GM23338 (cell line): ENCODE data around the gene TRHDE. TPM values are rescaled to one million over a fixed set of nuclear protein-coding genes. Genes with fewer than 3 reads are reported as not detected.
A peak's percentile ranks its signal among the peaks of the same experiment; 100 is the strongest.

Experiments used
- ATAC-seq: fragments of 200-7000 bp; cut with Tn5 transposase; 3 replicates; pipeline ENCODE4 v1.9.1; 2020
- DNase-seq: peaks from one replicate; pipeline ENCODE4 v3.0.0-alpha.2; 2015; ENCODE audit warnings: low spot score
- H2AFZ ChIP-seq: fragments of 200-600 bp; sonication (generic); 2 replicates; pipeline ENCODE4 v1.8.0; 2016; ENCODE audit warnings: antibody characterized with exemption, mild to moderate bottlenecking, moderate library complexity
- H3F3A ChIP-seq: fragments of 200-600 bp; sonication (generic); replicated peaks from 2 replicates; pipeline ENCODE4 v1.8.0; 2017; ENCODE audit warnings: antibody characterized with exemption, mixed run types, low read depth
- H3K27ac ChIP-seq: fragments of 200-600 bp; sonication (generic); 2 replicates; pipeline ENCODE4 v1.6.1; 2016; ENCODE audit warnings: low read depth
- H3K27me3 ChIP-seq: fragments of 200-600 bp; sonication (generic); 2 replicates; pipeline ENCODE4 v1.8.0; 2016; ENCODE audit warnings: mild to moderate bottlenecking, mixed run types, moderate library complexity; ENCODE audit not compliant: insufficient read depth
- H3K36me3 ChIP-seq: fragments of 200-600 bp; sonication (generic); 2 replicates; pipeline ENCODE4 v1.8.0; 2016; ENCODE audit warnings: mild to moderate bottlenecking; ENCODE audit not compliant: insufficient read depth
- H3K4me1 ChIP-seq: fragments of 200-600 bp; sonication (generic); 2 replicates; pipeline ENCODE4 v1.8.0; 2016; ENCODE audit warnings: mild to moderate bottlenecking, moderate library complexity; ENCODE audit not compliant: insufficient read depth
- H3K4me2 ChIP-seq: fragments of 200-600 bp; sonication (generic); 2 replicates; pipeline ENCODE4 v1.7.1; 2017; ENCODE audit warnings: mixed run types
- H3K4me3 ChIP-seq: fragments of 200-600 bp; sonication (generic); 2 replicates; pipeline ENCODE4 v1.6.1; 2016; ENCODE audit warnings: mixed run types
- H3K79me2 ChIP-seq: fragments of 200-600 bp; sonication (generic); replicated peaks from 2 replicates; pipeline ENCODE4 v1.8.0; 2017; ENCODE audit warnings: mild to moderate bottlenecking; ENCODE audit not compliant: insufficient read depth
- H3K9me2 ChIP-seq: fragments of 200-600 bp; sonication (generic); 2 replicates; pipeline ENCODE4 v1.8.0; 2017; ENCODE audit not compliant: insufficient read depth
- H4K20me1 ChIP-seq: fragments of 200-600 bp; sonication (generic); replicated peaks from 2 replicates; pipeline ENCODE4 v1.8.0; 2017; ENCODE audit warnings: mild to moderate bottlenecking; ENCODE audit not compliant: insufficient read depth
- H3K27ac Mint-ChIP-seq: 2 replicates; pipeline ENCODE4 v1.8.0; 2020; ENCODE audit warnings: inconsistent platforms, mild to moderate bottlenecking, moderate library complexity, mixed read lengths
- H3K27me3 Mint-ChIP-seq: 3 replicates; pipeline ENCODE4 v1.8.0; 2022; ENCODE audit warnings: low read depth, mild to moderate bottlenecking, moderate library complexity, mixed read lengths, inconsistent platforms; ENCODE audit not compliant: insufficient read depth, poor library complexity
- H3K36me3 Mint-ChIP-seq: 3 replicates; pipeline ENCODE4 v1.8.0; 2021; ENCODE audit warnings: low read depth, mild to moderate bottlenecking, inconsistent platforms, moderate library complexity, mixed read lengths
- H3K4me1 Mint-ChIP-seq: 3 replicates; pipeline ENCODE4 v1.8.0; 2020; ENCODE audit warnings: mild to moderate bottlenecking, inconsistent platforms, mixed read lengths
- H3K4me3 Mint-ChIP-seq: 3 replicates; pipeline ENCODE4 v1.8.0; 2021; ENCODE audit warnings: moderate library complexity, mild to moderate bottlenecking, inconsistent platforms, mixed read lengths
- H3K9me3 Mint-ChIP-seq: 3 replicates; pipeline ENCODE4 v1.8.0; 2020; ENCODE audit warnings: moderate library complexity, mild to moderate bottlenecking, inconsistent platforms, mixed read lengths
- EZH2 ChIP-seq: fragments of 200-600 bp; sonication (generic); IDR thresholded peaks from one replicate; pipeline ENCODE4 v1.8.0; 2017; ENCODE audit warnings: antibody characterized with exemption, mild to moderate bottlenecking, low read depth; ENCODE audit not compliant: unreplicated experiment
- STAT1 ChIP-seq: IDR thresholded peaks from one replicate; pipeline ENCODE4 v1.6.1; 2016; ENCODE audit warnings: antibody characterized with exemption; ENCODE audit not compliant: unreplicated experiment
- ZNF114 ChIP-seq: fragments of 250-450 bp; sonication (Bioruptor Pico); IDR thresholded peaks from 2 replicates; pipeline ENCODE4 v1.5.0; 2020; ENCODE audit warnings: mild to moderate bottlenecking, moderate library complexity
- ZNF331 ChIP-seq: fragments of 250-450 bp; sonication (Bioruptor Pico); IDR thresholded peaks from 2 replicates; pipeline ENCODE4 v1.5.0; 2020; ENCODE audit warnings: low read depth, mild to moderate bottlenecking, moderate library complexity
- polyA plus RNA-seq: library from polyadenylated mRNA; unstranded; fragments of >200 nt; fragmentation: Nextera tagmentation; extraction: Ambion mirVana; gene quantifications from 2 replicates; pipeline ENCODE4 v1.2.1, GENCODE V29; 2016
- total RNA-seq: library from RNA; depleted of rRNA; stranded (reverse); fragments of >200 nt; shearing (Covaris generic); gene quantifications from 2 replicates; pipeline ENCODE4 v1.2.3, GENCODE V29; 2014
- TF ChIP-seq, protein P1 (sequence below): fragments of 250-450 bp; sonication (Bioruptor Pico); IDR thresholded peaks from 2 replicates; pipeline ENCODE4 v1.5.0; 2020; ENCODE audit warnings: mild to moderate bottlenecking, moderate library complexity
- TF ChIP-seq, protein P2 (sequence below): IDR thresholded peaks from one replicate; pipeline ENCODE4 v1.6.1; 2018; ENCODE audit warnings: antibody characterized with exemption; ENCODE audit not compliant: unreplicated experiment
- TF ChIP-seq, protein P3 (sequence below), 2 experiments: fragments of 200-600 bp in 1 of 2; sonication (generic) in 1 of 2; conservative IDR thresholded peaks; 2 replicates each; pipeline versions ENCODE4 v1.5.1 to v1.6.1; 2016 to 2017; ENCODE audit warnings: antibody characterized with exemption in 2 of 2, low read depth in 2 of 2, mild to moderate bottlenecking in 2 of 2, moderate library complexity in 1 of 2
- TF ChIP-seq, protein P4 (sequence below): IDR thresholded peaks from 2 replicates; pipeline ENCODE4 v1.6.1; 2016; ENCODE audit warnings: antibody characterized with exemption

TRHDE gene
- total and polyA plus RNA-seq, 2 experiments from 2014 or later: 1.3 to 7.7 TPM

DNA sequence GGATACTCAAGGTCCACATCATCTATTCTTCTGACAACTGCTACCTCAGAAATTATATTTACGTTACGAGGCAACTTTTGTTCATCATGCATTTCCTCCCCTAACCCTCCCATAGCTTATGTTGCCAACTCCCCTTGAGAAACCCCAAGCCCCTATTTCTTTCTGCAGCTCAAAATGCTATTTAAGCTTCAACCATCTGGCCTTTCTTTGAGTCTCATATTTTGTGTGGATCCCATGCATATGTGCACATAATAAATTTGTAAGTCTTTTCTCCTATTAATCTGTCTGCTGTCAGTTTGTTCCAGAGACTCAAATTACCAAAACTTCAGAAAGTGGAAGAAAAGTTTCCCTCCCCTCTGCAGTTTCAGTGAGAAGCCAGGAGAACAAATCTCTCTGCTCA lies 444.1 kb downstream of the TRHDE start:
- DNase-seq (no peak), ATAC-seq (no peak)
- peak overlapping the region; percentile 87; the same call in 1 of the 2 replicates for H2AFZ ChIP-seq
- H3K4me3 Mint-ChIP-seq: no peak overlapping the region
- H3K27ac Mint-ChIP-seq: no peak overlapping the region
- peaks cover 27% of the 10 kb centered on the region for H3K36me3 Mint-ChIP-seq
- peaks cover 7% of the 10 kb centered on the region; the same call in 1 of the 2 replicates for H3K9me2 ChIP-seq
- TF ChIP-seq ZNF114: no peak
- no peak for TF ChIP-seq ZNF331
- TF ChIP-seq, protein P1, sequence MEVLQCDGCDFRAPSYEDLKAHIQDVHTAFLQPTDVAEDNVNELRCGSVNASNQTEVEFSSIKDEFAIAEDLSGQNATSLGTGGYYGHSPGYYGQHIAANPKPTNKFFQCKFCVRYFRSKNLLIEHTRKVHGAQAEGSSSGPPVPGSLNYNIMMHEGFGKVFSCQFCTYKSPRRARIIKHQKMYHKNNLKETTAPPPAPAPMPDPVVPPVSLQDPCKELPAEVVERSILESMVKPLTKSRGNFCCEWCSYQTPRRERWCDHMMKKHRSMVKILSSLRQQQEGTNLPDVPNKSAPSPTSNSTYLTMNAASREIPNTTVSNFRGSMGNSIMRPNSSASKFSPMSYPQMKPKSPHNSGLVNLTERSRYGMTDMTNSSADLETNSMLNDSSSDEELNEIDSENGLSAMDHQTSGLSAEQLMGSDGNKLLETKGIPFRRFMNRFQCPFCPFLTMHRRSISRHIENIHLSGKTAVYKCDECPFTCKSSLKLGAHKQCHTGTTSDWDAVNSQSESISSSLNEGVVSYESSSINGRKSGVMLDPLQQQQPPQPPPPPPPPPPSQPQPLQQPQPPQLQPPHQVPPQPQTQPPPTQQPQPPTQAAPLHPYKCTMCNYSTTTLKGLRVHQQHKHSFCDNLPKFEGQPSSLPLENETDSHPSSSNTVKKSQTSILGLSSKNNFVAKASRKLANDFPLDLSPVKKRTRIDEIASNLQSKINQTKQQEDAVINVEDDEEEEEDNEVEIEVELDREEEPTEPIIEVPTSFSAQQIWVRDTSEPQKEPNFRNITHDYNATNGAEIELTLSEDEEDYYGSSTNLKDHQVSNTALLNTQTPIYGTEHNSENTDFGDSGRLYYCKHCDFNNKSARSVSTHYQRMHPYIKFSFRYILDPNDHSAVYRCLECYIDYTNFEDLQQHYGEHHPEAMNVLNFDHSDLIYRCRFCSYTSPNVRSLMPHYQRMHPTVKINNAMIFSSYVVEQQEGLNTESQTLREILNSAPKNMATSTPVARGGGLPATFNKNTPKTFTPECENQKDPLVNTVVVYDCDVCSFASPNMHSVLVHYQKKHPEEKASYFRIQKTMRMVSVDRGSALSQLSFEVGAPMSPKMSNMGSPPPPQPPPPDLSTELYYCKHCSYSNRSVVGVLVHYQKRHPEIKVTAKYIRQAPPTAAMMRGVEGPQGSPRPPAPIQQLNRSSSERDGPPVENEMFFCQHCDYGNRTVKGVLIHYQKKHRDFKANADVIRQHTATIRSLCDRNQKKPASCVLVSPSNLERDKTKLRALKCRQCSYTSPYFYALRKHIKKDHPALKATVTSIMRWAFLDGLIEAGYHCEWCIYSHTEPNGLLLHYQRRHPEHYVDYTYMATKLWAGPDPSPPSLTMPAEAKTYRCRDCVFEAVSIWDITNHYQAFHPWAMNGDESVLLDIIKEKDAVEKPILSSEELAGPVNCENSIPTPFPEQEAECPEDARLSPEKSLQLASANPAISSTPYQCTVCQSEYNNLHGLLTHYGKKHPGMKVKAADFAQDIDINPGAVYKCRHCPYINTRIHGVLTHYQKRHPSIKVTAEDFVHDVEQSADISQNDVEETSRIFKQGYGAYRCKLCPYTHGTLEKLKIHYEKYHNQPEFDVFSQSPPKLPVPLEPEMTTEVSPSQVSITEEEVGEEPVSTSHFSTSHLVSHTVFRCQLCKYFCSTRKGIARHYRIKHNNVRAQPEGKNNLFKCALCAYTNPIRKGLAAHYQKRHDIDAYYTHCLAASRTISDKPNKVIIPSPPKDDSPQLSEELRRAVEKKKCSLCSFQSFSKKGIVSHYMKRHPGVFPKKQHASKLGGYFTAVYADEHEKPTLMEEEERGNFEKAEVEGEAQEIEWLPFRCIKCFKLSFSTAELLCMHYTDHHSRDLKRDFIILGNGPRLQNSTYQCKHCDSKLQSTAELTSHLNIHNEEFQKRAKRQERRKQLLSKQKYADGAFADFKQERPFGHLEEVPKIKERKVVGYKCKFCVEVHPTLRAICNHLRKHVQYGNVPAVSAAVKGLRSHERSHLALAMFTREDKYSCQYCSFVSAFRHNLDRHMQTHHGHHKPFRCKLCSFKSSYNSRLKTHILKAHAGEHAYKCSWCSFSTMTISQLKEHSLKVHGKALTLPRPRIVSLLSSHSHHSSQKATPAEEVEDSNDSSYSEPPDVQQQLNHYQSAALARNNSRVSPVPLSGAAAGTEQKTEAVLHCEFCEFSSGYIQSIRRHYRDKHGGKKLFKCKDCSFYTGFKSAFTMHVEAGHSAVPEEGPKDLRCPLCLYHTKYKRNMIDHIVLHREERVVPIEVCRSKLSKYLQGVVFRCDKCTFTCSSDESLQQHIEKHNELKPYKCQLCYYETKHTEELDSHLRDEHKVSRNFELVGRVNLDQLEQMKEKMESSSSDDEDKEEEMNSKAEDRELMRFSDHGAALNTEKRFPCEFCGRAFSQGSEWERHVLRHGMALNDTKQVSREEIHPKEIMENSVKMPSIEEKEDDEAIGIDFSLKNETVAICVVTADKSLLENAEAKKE: no peak
- no peak for TF ChIP-seq EZH2
- TF ChIP-seq, protein P2, sequence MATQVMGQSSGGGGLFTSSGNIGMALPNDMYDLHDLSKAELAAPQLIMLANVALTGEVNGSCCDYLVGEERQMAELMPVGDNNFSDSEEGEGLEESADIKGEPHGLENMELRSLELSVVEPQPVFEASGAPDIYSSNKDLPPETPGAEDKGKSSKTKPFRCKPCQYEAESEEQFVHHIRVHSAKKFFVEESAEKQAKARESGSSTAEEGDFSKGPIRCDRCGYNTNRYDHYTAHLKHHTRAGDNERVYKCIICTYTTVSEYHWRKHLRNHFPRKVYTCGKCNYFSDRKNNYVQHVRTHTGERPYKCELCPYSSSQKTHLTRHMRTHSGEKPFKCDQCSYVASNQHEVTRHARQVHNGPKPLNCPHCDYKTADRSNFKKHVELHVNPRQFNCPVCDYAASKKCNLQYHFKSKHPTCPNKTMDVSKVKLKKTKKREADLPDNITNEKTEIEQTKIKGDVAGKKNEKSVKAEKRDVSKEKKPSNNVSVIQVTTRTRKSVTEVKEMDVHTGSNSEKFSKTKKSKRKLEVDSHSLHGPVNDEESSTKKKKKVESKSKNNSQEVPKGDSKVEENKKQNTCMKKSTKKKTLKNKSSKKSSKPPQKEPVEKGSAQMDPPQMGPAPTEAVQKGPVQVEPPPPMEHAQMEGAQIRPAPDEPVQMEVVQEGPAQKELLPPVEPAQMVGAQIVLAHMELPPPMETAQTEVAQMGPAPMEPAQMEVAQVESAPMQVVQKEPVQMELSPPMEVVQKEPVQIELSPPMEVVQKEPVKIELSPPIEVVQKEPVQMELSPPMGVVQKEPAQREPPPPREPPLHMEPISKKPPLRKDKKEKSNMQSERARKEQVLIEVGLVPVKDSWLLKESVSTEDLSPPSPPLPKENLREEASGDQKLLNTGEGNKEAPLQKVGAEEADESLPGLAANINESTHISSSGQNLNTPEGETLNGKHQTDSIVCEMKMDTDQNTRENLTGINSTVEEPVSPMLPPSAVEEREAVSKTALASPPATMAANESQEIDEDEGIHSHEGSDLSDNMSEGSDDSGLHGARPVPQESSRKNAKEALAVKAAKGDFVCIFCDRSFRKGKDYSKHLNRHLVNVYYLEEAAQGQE: no peak
- TF ChIP-seq, protein P3, sequence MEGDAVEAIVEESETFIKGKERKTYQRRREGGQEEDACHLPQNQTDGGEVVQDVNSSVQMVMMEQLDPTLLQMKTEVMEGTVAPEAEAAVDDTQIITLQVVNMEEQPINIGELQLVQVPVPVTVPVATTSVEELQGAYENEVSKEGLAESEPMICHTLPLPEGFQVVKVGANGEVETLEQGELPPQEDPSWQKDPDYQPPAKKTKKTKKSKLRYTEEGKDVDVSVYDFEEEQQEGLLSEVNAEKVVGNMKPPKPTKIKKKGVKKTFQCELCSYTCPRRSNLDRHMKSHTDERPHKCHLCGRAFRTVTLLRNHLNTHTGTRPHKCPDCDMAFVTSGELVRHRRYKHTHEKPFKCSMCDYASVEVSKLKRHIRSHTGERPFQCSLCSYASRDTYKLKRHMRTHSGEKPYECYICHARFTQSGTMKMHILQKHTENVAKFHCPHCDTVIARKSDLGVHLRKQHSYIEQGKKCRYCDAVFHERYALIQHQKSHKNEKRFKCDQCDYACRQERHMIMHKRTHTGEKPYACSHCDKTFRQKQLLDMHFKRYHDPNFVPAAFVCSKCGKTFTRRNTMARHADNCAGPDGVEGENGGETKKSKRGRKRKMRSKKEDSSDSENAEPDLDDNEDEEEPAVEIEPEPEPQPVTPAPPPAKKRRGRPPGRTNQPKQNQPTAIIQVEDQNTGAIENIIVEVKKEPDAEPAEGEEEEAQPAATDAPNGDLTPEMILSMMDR (conservative IDR thresholded peaks at IDR 0.05; ENCODE audit: low read depth in 2 of 2): no peak
- TF ChIP-seq, protein P4, sequence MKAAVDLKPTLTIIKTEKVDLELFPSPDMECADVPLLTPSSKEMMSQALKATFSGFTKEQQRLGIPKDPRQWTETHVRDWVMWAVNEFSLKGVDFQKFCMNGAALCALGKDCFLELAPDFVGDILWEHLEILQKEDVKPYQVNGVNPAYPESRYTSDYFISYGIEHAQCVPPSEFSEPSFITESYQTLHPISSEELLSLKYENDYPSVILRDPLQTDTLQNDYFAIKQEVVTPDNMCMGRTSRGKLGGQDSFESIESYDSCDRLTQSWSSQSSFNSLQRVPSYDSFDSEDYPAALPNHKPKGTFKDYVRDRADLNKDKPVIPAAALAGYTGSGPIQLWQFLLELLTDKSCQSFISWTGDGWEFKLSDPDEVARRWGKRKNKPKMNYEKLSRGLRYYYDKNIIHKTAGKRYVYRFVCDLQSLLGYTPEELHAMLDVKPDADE: no peak
- no peak for TF ChIP-seq STAT1
- no peaks in the 10 kb centered on the region for H3K79me2 ChIP-seq
- H3K4me1 ChIP-seq: no peaks in the 10 kb centered on the region
- no peaks in the 10 kb centered on the region for H3F3A ChIP-seq
- H3K27me3 Mint-ChIP-seq: peaks cover 4% of the 10 kb centered on the region
- H4K20me1 ChIP-seq: no peaks in the 10 kb centered on the region
- H3K27ac ChIP-seq: no peak overlapping the region
- no peaks in the 10 kb centered on the region for H3K27me3 ChIP-seq
- peaks cover 37% of the 10 kb centered on the region for H3K9me3 Mint-ChIP-seq
- H3K36me3 ChIP-seq: 0 out of 2 replicates have a peak, but pooled peaks cover 2% of the 10 kb centered on the region
- H3K4me2 ChIP-seq: no peak overlapping the region
- H3K4me3 ChIP-seq: no peak overlapping the region
- H3K4me1 Mint-ChIP-seq: peaks cover 11% of the 10 kb centered on the region
